ENCODE data around the gene RPLP2.

RPLP2 gene

GRCh38 chr11:798093-798713, 11.6 kb upstream of the RPLP2 start, which contains the start of gene SLC25A22 (continued):
- TF ChIP-seq, protein P1, sequence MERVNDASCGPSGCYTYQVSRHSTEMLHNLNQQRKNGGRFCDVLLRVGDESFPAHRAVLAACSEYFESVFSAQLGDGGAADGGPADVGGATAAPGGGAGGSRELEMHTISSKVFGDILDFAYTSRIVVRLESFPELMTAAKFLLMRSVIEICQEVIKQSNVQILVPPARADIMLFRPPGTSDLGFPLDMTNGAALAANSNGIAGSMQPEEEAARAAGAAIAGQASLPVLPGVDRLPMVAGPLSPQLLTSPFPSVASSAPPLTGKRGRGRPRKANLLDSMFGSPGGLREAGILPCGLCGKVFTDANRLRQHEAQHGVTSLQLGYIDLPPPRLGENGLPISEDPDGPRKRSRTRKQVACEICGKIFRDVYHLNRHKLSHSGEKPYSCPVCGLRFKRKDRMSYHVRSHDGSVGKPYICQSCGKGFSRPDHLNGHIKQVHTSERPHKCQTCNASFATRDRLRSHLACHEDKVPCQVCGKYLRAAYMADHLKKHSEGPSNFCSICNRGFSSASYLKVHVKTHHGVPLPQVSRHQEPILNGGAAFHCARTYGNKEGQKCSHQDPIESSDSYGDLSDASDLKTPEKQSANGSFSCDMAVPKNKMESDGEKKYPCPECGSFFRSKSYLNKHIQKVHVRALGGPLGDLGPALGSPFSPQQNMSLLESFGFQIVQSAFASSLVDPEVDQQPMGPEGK (tag by site-specific recombination; IDR thresholded peaks at IDR 0.05) = no peak; the same call in 1 of the 2 replicates
- TF ChIP-seq, protein P2, sequence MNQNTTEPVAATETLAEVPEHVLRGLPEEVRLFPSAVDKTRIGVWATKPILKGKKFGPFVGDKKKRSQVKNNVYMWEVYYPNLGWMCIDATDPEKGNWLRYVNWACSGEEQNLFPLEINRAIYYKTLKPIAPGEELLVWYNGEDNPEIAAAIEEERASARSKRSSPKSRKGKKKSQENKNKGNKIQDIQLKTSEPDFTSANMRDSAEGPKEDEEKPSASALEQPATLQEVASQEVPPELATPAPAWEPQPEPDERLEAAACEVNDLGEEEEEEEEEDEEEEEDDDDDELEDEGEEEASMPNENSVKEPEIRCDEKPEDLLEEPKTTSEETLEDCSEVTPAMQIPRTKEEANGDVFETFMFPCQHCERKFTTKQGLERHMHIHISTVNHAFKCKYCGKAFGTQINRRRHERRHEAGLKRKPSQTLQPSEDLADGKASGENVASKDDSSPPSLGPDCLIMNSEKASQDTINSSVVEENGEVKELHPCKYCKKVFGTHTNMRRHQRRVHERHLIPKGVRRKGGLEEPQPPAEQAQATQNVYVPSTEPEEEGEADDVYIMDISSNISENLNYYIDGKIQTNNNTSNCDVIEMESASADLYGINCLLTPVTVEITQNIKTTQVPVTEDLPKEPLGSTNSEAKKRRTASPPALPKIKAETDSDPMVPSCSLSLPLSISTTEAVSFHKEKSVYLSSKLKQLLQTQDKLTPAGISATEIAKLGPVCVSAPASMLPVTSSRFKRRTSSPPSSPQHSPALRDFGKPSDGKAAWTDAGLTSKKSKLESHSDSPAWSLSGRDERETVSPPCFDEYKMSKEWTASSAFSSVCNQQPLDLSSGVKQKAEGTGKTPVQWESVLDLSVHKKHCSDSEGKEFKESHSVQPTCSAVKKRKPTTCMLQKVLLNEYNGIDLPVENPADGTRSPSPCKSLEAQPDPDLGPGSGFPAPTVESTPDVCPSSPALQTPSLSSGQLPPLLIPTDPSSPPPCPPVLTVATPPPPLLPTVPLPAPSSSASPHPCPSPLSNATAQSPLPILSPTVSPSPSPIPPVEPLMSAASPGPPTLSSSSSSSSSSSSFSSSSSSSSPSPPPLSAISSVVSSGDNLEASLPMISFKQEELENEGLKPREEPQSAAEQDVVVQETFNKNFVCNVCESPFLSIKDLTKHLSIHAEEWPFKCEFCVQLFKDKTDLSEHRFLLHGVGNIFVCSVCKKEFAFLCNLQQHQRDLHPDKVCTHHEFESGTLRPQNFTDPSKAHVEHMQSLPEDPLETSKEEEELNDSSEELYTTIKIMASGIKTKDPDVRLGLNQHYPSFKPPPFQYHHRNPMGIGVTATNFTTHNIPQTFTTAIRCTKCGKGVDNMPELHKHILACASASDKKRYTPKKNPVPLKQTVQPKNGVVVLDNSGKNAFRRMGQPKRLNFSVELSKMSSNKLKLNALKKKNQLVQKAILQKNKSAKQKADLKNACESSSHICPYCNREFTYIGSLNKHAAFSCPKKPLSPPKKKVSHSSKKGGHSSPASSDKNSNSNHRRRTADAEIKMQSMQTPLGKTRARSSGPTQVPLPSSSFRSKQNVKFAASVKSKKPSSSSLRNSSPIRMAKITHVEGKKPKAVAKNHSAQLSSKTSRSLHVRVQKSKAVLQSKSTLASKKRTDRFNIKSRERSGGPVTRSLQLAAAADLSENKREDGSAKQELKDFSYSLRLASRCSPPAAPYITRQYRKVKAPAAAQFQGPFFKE (tag by site-specific recombination; IDR thresholded peaks at IDR 0.05; ENCODE audit: borderline replicate concordance) = no peak
- no peak for TF ChIP-seq HOXA7 (CRISPR knock-in tag; IDR thresholded peaks at IDR 0.05; ENCODE audit: borderline replicate concordance)
- TF ChIP-seq ZFHX2 (tag by site-specific recombination; conservative IDR thresholded peaks at IDR 0.05) = peak; percentile 6; the same call in 1 of the 2 replicates
- no peak for TF ChIP-seq GLIS1 (tag by site-specific recombination; IDR thresholded peaks at IDR 0.05)
- TF ChIP-seq ZNF664 (tag by site-specific recombination; IDR thresholded peaks at IDR 0.05) = no peak
- no peak for TF ChIP-seq ZNF660 (tag by site-specific recombination; IDR thresholded peaks at IDR 0.05)
- TF ChIP-seq ZNF639 (tag by site-specific recombination; IDR thresholded peaks at IDR 0.05) = no peak
- TF ChIP-seq ZNF184 (tag by site-specific recombination; IDR thresholded peaks at IDR 0.05) = no peak
- no peak for TF ChIP-seq ZNF354C (tag by site-specific recombination; IDR thresholded peaks at IDR 0.05; ENCODE audit: borderline replicate concordance, low read depth)
- TF ChIP-seq ZNF48 (tag by site-specific recombination; IDR thresholded peaks at IDR 0.05) = no peak
- TF ChIP-seq, protein P3, sequence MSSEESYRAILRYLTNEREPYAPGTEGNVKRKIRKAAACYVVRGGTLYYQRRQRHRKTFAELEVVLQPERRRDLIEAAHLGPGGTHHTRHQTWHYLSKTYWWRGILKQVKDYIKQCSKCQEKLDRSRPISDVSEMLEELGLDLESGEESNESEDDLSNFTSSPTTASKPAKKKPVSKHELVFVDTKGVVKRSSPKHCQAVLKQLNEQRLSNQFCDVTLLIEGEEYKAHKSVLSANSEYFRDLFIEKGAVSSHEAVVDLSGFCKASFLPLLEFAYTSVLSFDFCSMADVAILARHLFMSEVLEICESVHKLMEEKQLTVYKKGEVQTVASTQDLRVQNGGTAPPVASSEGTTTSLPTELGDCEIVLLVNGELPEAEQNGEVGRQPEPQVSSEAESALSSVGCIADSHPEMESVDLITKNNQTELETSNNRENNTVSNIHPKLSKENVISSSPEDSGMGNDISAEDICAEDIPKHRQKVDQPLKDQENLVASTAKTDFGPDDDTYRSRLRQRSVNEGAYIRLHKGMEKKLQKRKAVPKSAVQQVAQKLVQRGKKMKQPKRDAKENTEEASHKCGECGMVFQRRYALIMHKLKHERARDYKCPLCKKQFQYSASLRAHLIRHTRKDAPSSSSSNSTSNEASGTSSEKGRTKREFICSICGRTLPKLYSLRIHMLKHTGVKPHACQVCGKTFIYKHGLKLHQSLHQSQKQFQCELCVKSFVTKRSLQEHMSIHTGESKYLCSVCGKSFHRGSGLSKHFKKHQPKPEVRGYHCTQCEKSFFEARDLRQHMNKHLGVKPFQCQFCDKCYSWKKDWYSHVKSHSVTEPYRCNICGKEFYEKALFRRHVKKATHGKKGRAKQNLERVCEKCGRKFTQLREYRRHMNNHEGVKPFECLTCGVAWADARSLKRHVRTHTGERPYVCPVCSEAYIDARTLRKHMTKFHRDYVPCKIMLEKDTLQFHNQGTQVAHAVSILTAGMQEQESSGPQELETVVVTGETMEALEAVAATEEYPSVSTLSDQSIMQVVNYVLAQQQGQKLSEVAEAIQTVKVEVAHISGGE (tag by site-specific recombination; conservative IDR thresholded peaks at IDR 0.05; ENCODE audit: low read depth) = no peak
- no peak for TF ChIP-seq ZBTB48 (tag by site-specific recombination; IDR thresholded peaks at IDR 0.05)
- TF ChIP-seq CTCF (tag by site-specific recombination; IDR thresholded peaks at IDR 0.05) = peak; percentile 70
- no peak for TF ChIP-seq ZNF596 (tag by site-specific recombination; IDR thresholded peaks at IDR 0.05)
- no peak for TF ChIP-seq ZBTB49 (tag by site-specific recombination; IDR thresholded peaks at IDR 0.05; ENCODE audit: low read depth)
- no peak for TF ChIP-seq KLF1 (tag by site-specific recombination; IDR thresholded peaks at IDR 0.05)
- TF ChIP-seq, protein P4, sequence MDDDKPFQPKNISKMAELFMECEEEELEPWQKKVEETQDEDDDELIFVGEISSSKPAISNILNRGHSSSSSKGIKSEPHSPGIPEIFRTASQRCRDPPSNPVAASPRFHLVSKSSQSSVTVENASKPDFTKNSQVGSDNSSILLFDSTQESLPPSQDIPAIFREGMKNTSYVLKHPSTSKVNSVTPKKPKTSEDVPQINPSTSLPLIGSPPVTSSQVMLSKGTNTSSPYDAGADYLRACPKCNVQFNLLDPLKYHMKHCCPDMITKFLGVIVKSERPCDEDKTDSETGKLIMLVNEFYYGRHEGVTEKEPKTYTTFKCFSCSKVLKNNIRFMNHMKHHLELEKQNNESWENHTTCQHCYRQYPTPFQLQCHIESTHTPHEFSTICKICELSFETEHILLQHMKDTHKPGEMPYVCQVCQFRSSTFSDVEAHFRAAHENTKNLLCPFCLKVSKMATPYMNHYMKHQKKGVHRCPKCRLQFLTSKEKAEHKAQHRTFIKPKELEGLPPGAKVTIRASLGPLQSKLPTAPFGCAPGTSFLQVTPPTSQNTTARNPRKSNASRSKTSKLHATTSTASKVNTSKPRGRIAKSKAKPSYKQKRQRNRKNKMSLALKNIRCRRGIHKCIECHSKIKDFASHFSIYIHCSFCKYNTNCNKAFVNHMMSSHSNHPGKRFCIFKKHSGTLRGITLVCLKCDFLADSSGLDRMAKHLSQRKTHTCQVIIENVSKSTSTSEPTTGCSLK (tag by site-specific recombination; IDR thresholded peaks at IDR 0.05) = no peak
- TF ChIP-seq MZF1 (tag by site-specific recombination; IDR thresholded peaks at IDR 0.05; ENCODE audit: borderline replicate concordance) = no peak

All from HEK293 (cell line).